GM12872 (cell line): ENCODE measurements around the gene KLHL3.

Experiments used
- CTCF ChIP-seq: IDR thresholded peaks from 3 replicates; pipeline ENCODE4 v1.5.1; 2011; ENCODE audit warnings: low read depth, mild to moderate bottlenecking, low read length, moderate library complexity; ENCODE audit not compliant: insufficient read depth

Gene KLHL3

GRCh38 chr5:137672881-137673280, 63.0 kb downstream of the KLHL3 start:
- no peak for TF ChIP-seq CTCF

GRCh38 chr5:137672001-137672400, 63.9 kb downstream of the KLHL3 start:
- TF ChIP-seq CTCF: no peak

- TF ChIP-seq CTCF: no peak
These were observed 66.1 kb downstream of the KLHL3 start for GRCh38 chr5:137669811-137670210.

- no peak for TF ChIP-seq CTCF
These were observed 67.3 kb downstream of the KLHL3 start for GRCh38 chr5:137668637-137669036.

GRCh38 chr5:137667341-137667740, 68.5 kb downstream of the KLHL3 start:
- no peak for TF ChIP-seq CTCF

GRCh38 chr5:137666901-137667300, 69.0 kb downstream of the KLHL3 start:
- no peak for TF ChIP-seq CTCF

GRCh38 chr5:137666461-137666850, 69.4 kb downstream of the KLHL3 start:
- no peak for TF ChIP-seq CTCF

- no peak for TF ChIP-seq CTCF
These were observed 70.0 kb downstream of the KLHL3 start for GRCh38 chr5:137665678-137666460.
